Measurements from ENCODE around the gene HOXA4.

HOXA4 gene

GRCh38 chr7:27125986-27126394 is 4.6 kb downstream of the HOXA4 start:
- Histone ChIP-seq H2BK120ac (ENCODE audit: low read depth, low read length) (no peak overlapping the region), H4K5ac (ENCODE audit: low read length) (no peak overlapping the region), H3K79me1 (ENCODE audit: low read length) (no peaks in the 10 kb centered on the region), H3K27ac (ENCODE audit: low read depth, low read length) (no peak overlapping the region), H3K18ac (ENCODE audit: low read length) (no peak overlapping the region), H2BK5ac (ENCODE audit: low read length) (no peak overlapping the region), H4K8ac (ENCODE audit: low read depth, low read length) (no peak overlapping the region), H3K79me2 (ENCODE audit: control insufficient read depth, insufficient read depth, low read length) (no peaks in the 10 kb centered on the region), H3K4me1 (ENCODE audit: control insufficient read depth, low read depth, low read length) (no peaks in the 10 kb centered on the region), H3K23ac (ENCODE audit: low read length) (no peak overlapping the region), H2AK5ac (ENCODE audit: low read length) (no peak overlapping the region), H3K36me3 (ENCODE audit: control insufficient read depth, insufficient read depth, low read length) (no peaks in the 10 kb centered on the region), H3K4me3 (ENCODE audit: low read length) (no peak overlapping the region), H3K9ac (ENCODE audit: low read length) (no peak overlapping the region), H3K4me2 (ENCODE audit: low read length) (no peak overlapping the region), H3K27me3 (ENCODE audit: insufficient read depth, low read length, poor library complexity) (peaks cover 94% of the 10 kb centered on the region), H3K4ac (ENCODE audit: low read depth, low read length) (no peak overlapping the region), H2BK15ac (replicated peaks; ENCODE audit: low read depth) (no peak overlapping the region), H3K56ac (ENCODE audit: low read length) (no peak overlapping the region)
- no CpG with 5 or more reads among the region's 5 CpGs for WGBS (ENCODE audit: extremely low coverage, insufficient coverage, low lambda C conversion rate)
- no peak for DNase-seq

- Histone ChIP-seq H2BK120ac (ENCODE audit: low read depth, low read length) (no peak overlapping the region), H4K5ac (ENCODE audit: low read length) (no peak overlapping the region), H3K23ac (ENCODE audit: low read length) (no peak overlapping the region), H3K4ac (ENCODE audit: low read depth, low read length) (no peak overlapping the region), H2AK5ac (ENCODE audit: low read length) (no peak overlapping the region), H3K4me1 (ENCODE audit: control insufficient read depth, low read depth, low read length) (no peaks in the 10 kb centered on the region), H3K36me3 (ENCODE audit: control insufficient read depth, insufficient read depth, low read length) (no peaks in the 10 kb centered on the region), H3K27ac (ENCODE audit: low read depth, low read length) (no peak overlapping the region), H3K4me3 (ENCODE audit: low read length) (no peak overlapping the region), H3K56ac (ENCODE audit: low read length) (no peak overlapping the region), H3K79me2 (ENCODE audit: control insufficient read depth, insufficient read depth, low read length) (no peaks in the 10 kb centered on the region), H3K4me2 (ENCODE audit: low read length) (no peak overlapping the region), H3K79me1 (ENCODE audit: low read length) (no peaks in the 10 kb centered on the region), H4K8ac (ENCODE audit: low read depth, low read length) (no peak overlapping the region), H2BK5ac (ENCODE audit: low read length) (no peak overlapping the region), H3K27me3 (ENCODE audit: insufficient read depth, low read length, poor library complexity) (peaks cover 97% of the 10 kb centered on the region), H2BK15ac (replicated peaks; ENCODE audit: low read depth) (no peak overlapping the region), H3K9ac (ENCODE audit: low read length) (no peak overlapping the region), H3K18ac (ENCODE audit: low read length) (no peak overlapping the region)
- no CpG with 5 or more reads among the region's 8 CpGs for WGBS (ENCODE audit: extremely low coverage, insufficient coverage, low lambda C conversion rate)
- no peak for DNase-seq
Observed at GRCh38 chr7:27124902-27125689, 5.5 kb downstream of the HOXA4 start.

GRCh38 chr7:27124096-27124901 is 6.3 kb downstream of the HOXA4 start:
- H3K36me3 ChIP-seq (ENCODE audit: control insufficient read depth, insufficient read depth, low read length) = no peaks in the 10 kb centered on the region
- H3K79me1 ChIP-seq (ENCODE audit: low read length) = no peaks in the 10 kb centered on the region
- no CpG with 5 or more reads among the region's 43 CpGs for WGBS (ENCODE audit: extremely low coverage, insufficient coverage, low lambda C conversion rate)
- H3K18ac ChIP-seq (ENCODE audit: low read length) = no peak overlapping the region
- H3K27ac ChIP-seq (ENCODE audit: low read depth, low read length) = no peak overlapping the region
- H3K4me1 ChIP-seq (ENCODE audit: control insufficient read depth, low read depth, low read length) = no peaks in the 10 kb centered on the region
- H2BK120ac ChIP-seq (ENCODE audit: low read depth, low read length) = no peak overlapping the region
- no peak overlapping the region for H3K4me2 ChIP-seq (ENCODE audit: low read length)
- H3K4me3 ChIP-seq (ENCODE audit: low read length) = no peak overlapping the region
- H3K27me3 ChIP-seq (ENCODE audit: insufficient read depth, low read length, poor library complexity) = peaks cover 96% of the 10 kb centered on the region
- H2AK5ac ChIP-seq (ENCODE audit: low read length) = no peak overlapping the region
- no peak overlapping the region for H2BK15ac ChIP-seq (replicated peaks; ENCODE audit: low read depth)
- H2BK5ac ChIP-seq (ENCODE audit: low read length) = no peak overlapping the region
- DNase-seq = no peak
- H3K56ac ChIP-seq (ENCODE audit: low read length) = no peak overlapping the region
- H4K5ac ChIP-seq (ENCODE audit: low read length) = no peak overlapping the region
- H3K79me2 ChIP-seq (ENCODE audit: control insufficient read depth, insufficient read depth, low read length) = no peaks in the 10 kb centered on the region
- H3K4ac ChIP-seq (ENCODE audit: low read depth, low read length) = no peak overlapping the region
- H3K9ac ChIP-seq (ENCODE audit: low read length) = no peak overlapping the region
- H3K23ac ChIP-seq (ENCODE audit: low read length) = no peak overlapping the region
- no peak overlapping the region for H4K8ac ChIP-seq (ENCODE audit: low read depth, low read length)

GRCh38 chr7:27123477-27124053 is 7.0 kb downstream of the HOXA4 start:
- Histone ChIP-seq H2BK5ac (ENCODE audit: low read length) (no peak overlapping the region), H3K4me2 (ENCODE audit: low read length) (no peak overlapping the region), H4K5ac (ENCODE audit: low read length) (no peak overlapping the region), H3K23ac (ENCODE audit: low read length) (no peak overlapping the region), H3K18ac (ENCODE audit: low read length) (no peak overlapping the region), H3K27me3 (ENCODE audit: insufficient read depth, low read length, poor library complexity) (peaks cover 96% of the 10 kb centered on the region), H3K56ac (ENCODE audit: low read length) (no peak overlapping the region), H3K9ac (ENCODE audit: low read length) (no peak overlapping the region), H2BK15ac (replicated peaks; ENCODE audit: low read depth) (no peak overlapping the region), H4K8ac (ENCODE audit: low read depth, low read length) (no peak overlapping the region), H2AK5ac (ENCODE audit: low read length) (no peak overlapping the region), H2BK120ac (ENCODE audit: low read depth, low read length) (no peak overlapping the region), H3K4me1 (ENCODE audit: control insufficient read depth, low read depth, low read length) (no peaks in the 10 kb centered on the region), H3K79me1 (ENCODE audit: low read length) (no peaks in the 10 kb centered on the region), H3K27ac (ENCODE audit: low read depth, low read length) (no peak overlapping the region), H3K79me2 (ENCODE audit: control insufficient read depth, insufficient read depth, low read length) (no peaks in the 10 kb centered on the region), H3K4ac (ENCODE audit: low read depth, low read length) (no peak overlapping the region), H3K36me3 (ENCODE audit: control insufficient read depth, insufficient read depth, low read length) (no peaks in the 10 kb centered on the region), H3K4me3 (ENCODE audit: low read length) (no peak overlapping the region)
- DNase-seq = no peak
- WGBS (ENCODE audit: extremely low coverage, insufficient coverage, low lambda C conversion rate) = no CpG with 5 or more reads among the region's 26 CpGs

GRCh38 chr7:27123007-27123476 is 7.5 kb downstream of the HOXA4 start:
- Histone ChIP-seq H3K9ac (ENCODE audit: low read length) (no peak overlapping the region), H3K79me1 (ENCODE audit: low read length) (no peaks in the 10 kb centered on the region), H3K79me2 (ENCODE audit: control insufficient read depth, insufficient read depth, low read length) (no peaks in the 10 kb centered on the region), H4K5ac (ENCODE audit: low read length) (no peak overlapping the region), H3K27ac (ENCODE audit: low read depth, low read length) (no peak overlapping the region), H3K4me3 (ENCODE audit: low read length) (no peak overlapping the region), H4K8ac (ENCODE audit: low read depth, low read length) (no peak overlapping the region), H3K4ac (ENCODE audit: low read depth, low read length) (no peak overlapping the region), H2BK15ac (replicated peaks; ENCODE audit: low read depth) (no peak overlapping the region), H3K36me3 (ENCODE audit: control insufficient read depth, insufficient read depth, low read length) (no peaks in the 10 kb centered on the region), H2AK5ac (ENCODE audit: low read length) (no peak overlapping the region), H3K23ac (ENCODE audit: low read length) (no peak overlapping the region), H2BK120ac (ENCODE audit: low read depth, low read length) (no peak overlapping the region), H2BK5ac (ENCODE audit: low read length) (no peak overlapping the region), H3K27me3 (ENCODE audit: insufficient read depth, low read length, poor library complexity) (peaks cover 97% of the 10 kb centered on the region), H3K56ac (ENCODE audit: low read length) (no peak overlapping the region), H3K18ac (ENCODE audit: low read length) (no peak overlapping the region), H3K4me1 (ENCODE audit: control insufficient read depth, low read depth, low read length) (no peaks in the 10 kb centered on the region), H3K4me2 (ENCODE audit: low read length) (no peak overlapping the region)
- no CpG with 5 or more reads among the region's 14 CpGs for WGBS (ENCODE audit: extremely low coverage, insufficient coverage, low lambda C conversion rate)
- DNase-seq = peak; percentile 37

Measured in mesendoderm (in vitro differentiated cells).